ENCODE results near the gene TMEM59L.

TMEM59L gene

GRCh38 chr19:18612772-18613588 lies at the start of gene TMEM59L:
Gene TMEM59L (plus strand): TSS chr19:18612870. CDS start chr19:18612959, 89 bp downstream.
- H3K27ac ChIP-seq: no peak within 1 kb of the TSS
- H3K36me3 ChIP-seq (ENCODE audit: control insufficient read depth, insufficient read depth, low read length): no peaks in the 10 kb centered on the region
- H3K4me3 ChIP-seq (ENCODE audit: low read depth, low read length): peak within 1 kb of the TSS; percentile 14
- no peak for TF ChIP-seq CTCF (IDR thresholded peaks at IDR 0.05)
- no peak within 1 kb of the TSS for H3K9ac ChIP-seq
- peak within 1 kb of the TSS; percentile 54 for H2AFZ ChIP-seq
- peaks cover 12% of the 10 kb centered on the region for H3K4me1 ChIP-seq
- peaks cover 9% of the 10 kb centered on the region for H3K27me3 ChIP-seq (ENCODE audit: control insufficient read depth, insufficient read depth, low read length)
- no peaks in the 10 kb centered on the region for H3K9me3 ChIP-seq (ENCODE audit: control insufficient read depth, low read length)
- peak within 1 kb of the TSS; percentile 51 for H3K4me2 ChIP-seq (ENCODE audit: low read length)
- H3K79me2 ChIP-seq: no peaks in the 10 kb centered on the region

GRCh38 chr19:18566953-18567352 lies 45.7 kb upstream of the TMEM59L start:
- H3K4me2 ChIP-seq (ENCODE audit: low read length): no peak overlapping the region
- no peaks in the 10 kb centered on the region for H3K27me3 ChIP-seq (ENCODE audit: control insufficient read depth, insufficient read depth, low read length)
- H2AFZ ChIP-seq: no peak overlapping the region
- H3K27ac ChIP-seq: no peak overlapping the region
- H3K9ac ChIP-seq: no peak overlapping the region
- H3K36me3 ChIP-seq (ENCODE audit: control insufficient read depth, insufficient read depth, low read length): no peaks in the 10 kb centered on the region
- peaks cover 6% of the 10 kb centered on the region for H3K4me1 ChIP-seq
- H3K4me3 ChIP-seq (ENCODE audit: low read depth, low read length): no peak overlapping the region
- H3K9me3 ChIP-seq (ENCODE audit: control insufficient read depth, low read length): no peaks in the 10 kb centered on the region
- peaks cover 2% of the 10 kb centered on the region for H3K79me2 ChIP-seq
- TF ChIP-seq CTCF (IDR thresholded peaks at IDR 0.05): no peak

- H3K27ac ChIP-seq: no peak overlapping the region
- no peak overlapping the region for H3K9ac ChIP-seq
- H2AFZ ChIP-seq: no peak overlapping the region
- no peaks in the 10 kb centered on the region for H3K27me3 ChIP-seq (ENCODE audit: control insufficient read depth, insufficient read depth, low read length)
- H3K9me3 ChIP-seq (ENCODE audit: control insufficient read depth, low read length): no peaks in the 10 kb centered on the region
- peaks cover 15% of the 10 kb centered on the region for H3K79me2 ChIP-seq
- peaks cover 17% of the 10 kb centered on the region for H3K4me1 ChIP-seq
- TF ChIP-seq CTCF (IDR thresholded peaks at IDR 0.05): no peak
- H3K36me3 ChIP-seq (ENCODE audit: control insufficient read depth, insufficient read depth, low read length): no peaks in the 10 kb centered on the region
- no peak overlapping the region for H3K4me2 ChIP-seq (ENCODE audit: low read length)
- H3K4me3 ChIP-seq (ENCODE audit: low read depth, low read length): no peak overlapping the region
These were observed 44.3 kb upstream of the TMEM59L start for GRCh38 chr19:18568367-18568766.

- peaks cover 16% of the 10 kb centered on the region for H3K79me2 ChIP-seq
- peaks cover 20% of the 10 kb centered on the region for H3K4me1 ChIP-seq
- H2AFZ ChIP-seq: peak within 1 kb of the TSS; percentile 97
- peak within 1 kb of the TSS; percentile 90 for H3K4me3 ChIP-seq (ENCODE audit: low read depth, low read length)
- peak within 1 kb of the TSS; percentile 73 for H3K9ac ChIP-seq
- peak within 1 kb of the TSS; percentile 80 for H3K4me2 ChIP-seq (ENCODE audit: low read length)
- H3K27me3 ChIP-seq (ENCODE audit: control insufficient read depth, insufficient read depth, low read length): no peaks in the 10 kb centered on the region
- no peaks in the 10 kb centered on the region for H3K9me3 ChIP-seq (ENCODE audit: control insufficient read depth, low read length)
- TF ChIP-seq CTCF (IDR thresholded peaks at IDR 0.05): no peak
- no peaks in the 10 kb centered on the region for H3K36me3 ChIP-seq (ENCODE audit: control insufficient read depth, insufficient read depth, low read length)
- peak within 1 kb of the TSS; percentile 90 for H3K27ac ChIP-seq
These were observed 40.9 kb upstream of the TMEM59L start, which contains the start of gene UBA52 for GRCh38 chr19:18571564-18572344. Gene UBA52 (plus strand): TSS chr19:18571857. CDS start chr19:18573301, 1,444 bp downstream.

All from parathyroid adenoma (tissue), 2 donors.